Measurements from ENCODE around the gene RIT2.

RIT2 gene

GRCh38 chr18:43108469-43108868, 7.0 kb downstream of the RIT2 start:
- H3K4me2 ChIP-seq (ENCODE audit: low read length), result no peak overlapping the region
- no peaks in the 10 kb centered on the region for H3K4me1 ChIP-seq
- TF ChIP-seq CTCF (IDR thresholded peaks at IDR 0.05), result no peak
- H3K79me2 ChIP-seq, result no peaks in the 10 kb centered on the region
- H3K27ac ChIP-seq, result no peak overlapping the region
- H3K9ac ChIP-seq, result no peak overlapping the region
- H3K4me3 ChIP-seq (ENCODE audit: low read depth, low read length), result no peak overlapping the region
- H3K27me3 ChIP-seq (ENCODE audit: control insufficient read depth, insufficient read depth, low read length), result no peaks in the 10 kb centered on the region
- H3K9me3 ChIP-seq (ENCODE audit: control insufficient read depth, low read length), result no peaks in the 10 kb centered on the region
- H2AFZ ChIP-seq, result no peak overlapping the region
- no peaks in the 10 kb centered on the region for H3K36me3 ChIP-seq (ENCODE audit: control insufficient read depth, insufficient read depth, low read length)

- H3K27me3 ChIP-seq (ENCODE audit: control insufficient read depth, insufficient read depth, low read length), result no peaks in the 10 kb centered on the region
- no peak overlapping the region for H3K4me2 ChIP-seq (ENCODE audit: low read length)
- TF ChIP-seq CTCF (IDR thresholded peaks at IDR 0.05), result no peak
- H3K4me1 ChIP-seq, result no peaks in the 10 kb centered on the region
- no peaks in the 10 kb centered on the region for H3K9me3 ChIP-seq (ENCODE audit: control insufficient read depth, low read length)
- no peak overlapping the region for H2AFZ ChIP-seq
- H3K4me3 ChIP-seq (ENCODE audit: low read depth, low read length), result no peak overlapping the region
- H3K79me2 ChIP-seq, result no peaks in the 10 kb centered on the region
- no peak overlapping the region for H3K9ac ChIP-seq
- H3K36me3 ChIP-seq (ENCODE audit: control insufficient read depth, insufficient read depth, low read length), result no peaks in the 10 kb centered on the region
- H3K27ac ChIP-seq, result no peak overlapping the region
These were observed 21.8 kb downstream of the RIT2 start for GRCh38 chr18:43093646-43094045.

GRCh38 chr18:43092539-43092938, 22.9 kb downstream of the RIT2 start:
- Histone ChIP-seq H3K79me2 (no peaks in the 10 kb centered on the region), H2AFZ (no peak overlapping the region), H3K4me3 (ENCODE audit: low read depth, low read length) (no peak overlapping the region), H3K9me3 (ENCODE audit: control insufficient read depth, low read length) (no peaks in the 10 kb centered on the region), H3K27me3 (ENCODE audit: control insufficient read depth, insufficient read depth, low read length) (no peaks in the 10 kb centered on the region), H3K4me1 (no peaks in the 10 kb centered on the region), H3K4me2 (ENCODE audit: low read length) (no peak overlapping the region), H3K27ac (no peak overlapping the region), H3K9ac (no peak overlapping the region), H3K36me3 (ENCODE audit: control insufficient read depth, insufficient read depth, low read length) (no peaks in the 10 kb centered on the region)
- TF ChIP-seq CTCF (IDR thresholded peaks at IDR 0.05), result no peak

GRCh38 chr18:43081396-43081795, 34.1 kb downstream of the RIT2 start:
- Histone ChIP-seq H3K27ac (no peak overlapping the region), H3K79me2 (no peaks in the 10 kb centered on the region), H3K4me1 (no peaks in the 10 kb centered on the region), H3K4me3 (ENCODE audit: low read depth, low read length) (no peak overlapping the region), H3K36me3 (ENCODE audit: control insufficient read depth, insufficient read depth, low read length) (no peaks in the 10 kb centered on the region), H3K4me2 (ENCODE audit: low read length) (no peak overlapping the region), H3K27me3 (ENCODE audit: control insufficient read depth, insufficient read depth, low read length) (no peaks in the 10 kb centered on the region), H3K9me3 (ENCODE audit: control insufficient read depth, low read length) (no peaks in the 10 kb centered on the region), H3K9ac (no peak overlapping the region), H2AFZ (no peak overlapping the region)
- TF ChIP-seq CTCF (IDR thresholded peaks at IDR 0.05), result no peak

- H3K9ac ChIP-seq, result no peak overlapping the region
- no peak overlapping the region for H3K4me2 ChIP-seq (ENCODE audit: low read length)
- no peaks in the 10 kb centered on the region for H3K9me3 ChIP-seq (ENCODE audit: control insufficient read depth, low read length)
- H2AFZ ChIP-seq, result no peak overlapping the region
- no peaks in the 10 kb centered on the region for H3K36me3 ChIP-seq (ENCODE audit: control insufficient read depth, insufficient read depth, low read length)
- no peaks in the 10 kb centered on the region for H3K4me1 ChIP-seq
- H3K27ac ChIP-seq, result no peak overlapping the region
- H3K79me2 ChIP-seq, result no peaks in the 10 kb centered on the region
- no peak for TF ChIP-seq CTCF (IDR thresholded peaks at IDR 0.05)
- no peak overlapping the region for H3K4me3 ChIP-seq (ENCODE audit: low read depth, low read length)
- H3K27me3 ChIP-seq (ENCODE audit: control insufficient read depth, insufficient read depth, low read length), result no peaks in the 10 kb centered on the region
These were observed 34.8 kb downstream of the RIT2 start for GRCh38 chr18:43080671-43081070.
